ENCODE results near the gene CYP2C19.

GRCh38 chr10:94851263-94851662, 88.8 kb downstream of the CYP2C19 start:
- TF ChIP-seq CTCF (IDR thresholded peaks at IDR 0.05) (no peak), EZH2 (IDR thresholded peaks at IDR 0.05; ENCODE audit: borderline replicate concordance, insufficient read depth, low read depth, low read length, poor library complexity, severe bottlenecking) (no peak)
